ENCODE data around the gene ZBTB20. TPM values are rescaled to one million over a fixed set of nuclear protein-coding genes. Genes with fewer than 3 reads are reported as not detected.

ZBTB20 gene
- total RNA-seq, 1 experiment from 2014 or later, result 3.7 TPM

GRCh38 chr3:114983248-114983647 is 163.8 kb downstream of the ZBTB20 start:
- ATAC-seq, result no peak
- Histone ChIP-seq H3K9ac (ENCODE audit: low read length) (no peak overlapping the region), H3K9me2 (replicated peaks; ENCODE audit: low read length) (no peaks in the 10 kb centered on the region), H3K4me2 (ENCODE audit: low read length) (no peak overlapping the region), H4K20me1 (ENCODE audit: low read length) (no peaks in the 10 kb centered on the region), H3K9me3 (ENCODE audit: low read length) (no peaks in the 10 kb centered on the region), H2AFZ (ENCODE audit: low read length) (no peak overlapping the region), H3K27me3 (ENCODE audit: low read length) (no peaks in the 10 kb centered on the region), H3K4me1 (ENCODE audit: insufficient read depth, low read length) (no peaks in the 10 kb centered on the region), H3K4me3 (ENCODE audit: low read length) (no peak overlapping the region), H3K36me3 (ENCODE audit: low read depth, low read length) (no peaks in the 10 kb centered on the region), H3F3A (ENCODE audit: low read length, unreplicated experiment) (no peaks in the 10 kb centered on the region), H3K79me2 (ENCODE audit: low read length) (no peaks in the 10 kb centered on the region), H3K27ac (ENCODE audit: low read length) (no peak overlapping the region)
- TF ChIP-seq EZH2phosphoT487 (IDR thresholded peaks at IDR 0.05; ENCODE audit: borderline replicate concordance, low read length) (no peak), EZH2 (IDR thresholded peaks at IDR 0.05; ENCODE audit: low read length, unreplicated experiment) (no peak)
- TF ChIP-seq, protein P1, sequence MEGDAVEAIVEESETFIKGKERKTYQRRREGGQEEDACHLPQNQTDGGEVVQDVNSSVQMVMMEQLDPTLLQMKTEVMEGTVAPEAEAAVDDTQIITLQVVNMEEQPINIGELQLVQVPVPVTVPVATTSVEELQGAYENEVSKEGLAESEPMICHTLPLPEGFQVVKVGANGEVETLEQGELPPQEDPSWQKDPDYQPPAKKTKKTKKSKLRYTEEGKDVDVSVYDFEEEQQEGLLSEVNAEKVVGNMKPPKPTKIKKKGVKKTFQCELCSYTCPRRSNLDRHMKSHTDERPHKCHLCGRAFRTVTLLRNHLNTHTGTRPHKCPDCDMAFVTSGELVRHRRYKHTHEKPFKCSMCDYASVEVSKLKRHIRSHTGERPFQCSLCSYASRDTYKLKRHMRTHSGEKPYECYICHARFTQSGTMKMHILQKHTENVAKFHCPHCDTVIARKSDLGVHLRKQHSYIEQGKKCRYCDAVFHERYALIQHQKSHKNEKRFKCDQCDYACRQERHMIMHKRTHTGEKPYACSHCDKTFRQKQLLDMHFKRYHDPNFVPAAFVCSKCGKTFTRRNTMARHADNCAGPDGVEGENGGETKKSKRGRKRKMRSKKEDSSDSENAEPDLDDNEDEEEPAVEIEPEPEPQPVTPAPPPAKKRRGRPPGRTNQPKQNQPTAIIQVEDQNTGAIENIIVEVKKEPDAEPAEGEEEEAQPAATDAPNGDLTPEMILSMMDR (conservative IDR thresholded peaks at IDR 0.05; ENCODE audit: low read depth, low read length), result no peak
- no TSS peak for BruUV-seq (replicated peaks)
- ChIA-PET CTCF (no interaction called here), POLR2A (ENCODE audit: unreplicated experiment) (no interaction called here)
- no peak for DNase-seq
- intact Hi-C loops (cut with micrococcal nuclease), result no loop called here

- Histone ChIP-seq H4K20me1 (ENCODE audit: low read length) (no peaks in the 10 kb centered on the region), H3K4me3 (ENCODE audit: low read length) (no peak overlapping the region), H2AFZ (ENCODE audit: low read length) (no peak overlapping the region), H3K4me2 (ENCODE audit: low read length) (no peak overlapping the region), H3F3A (ENCODE audit: low read length, unreplicated experiment) (no peaks in the 10 kb centered on the region), H3K27ac (ENCODE audit: low read length) (no peak overlapping the region), H3K36me3 (ENCODE audit: low read depth, low read length) (no peaks in the 10 kb centered on the region), H3K79me2 (ENCODE audit: low read length) (no peaks in the 10 kb centered on the region), H3K9me2 (replicated peaks; ENCODE audit: low read length) (no peaks in the 10 kb centered on the region), H3K9ac (ENCODE audit: low read length) (no peak overlapping the region), H3K9me3 (ENCODE audit: low read length) (no peaks in the 10 kb centered on the region), H3K4me1 (ENCODE audit: insufficient read depth, low read length) (no peaks in the 10 kb centered on the region), H3K27me3 (ENCODE audit: low read length) (no peaks in the 10 kb centered on the region)
- POLR2A ChIA-PET (ENCODE audit: unreplicated experiment), result no interaction called here
- DNase-seq, result no peak
- TF ChIP-seq EZH2 (IDR thresholded peaks at IDR 0.05; ENCODE audit: low read length, unreplicated experiment) (no peak), EZH2phosphoT487 (IDR thresholded peaks at IDR 0.05; ENCODE audit: borderline replicate concordance, low read length) (no peak)
- TF ChIP-seq, protein P1 (conservative IDR thresholded peaks at IDR 0.05; ENCODE audit: low read depth, low read length), result no peak
- no peak for ATAC-seq
- CTCF ChIA-PET, result no interaction called here
- intact Hi-C loops (cut with micrococcal nuclease), result no loop called here
- no TSS peak for BruUV-seq (replicated peaks)
These were observed 172.7 kb downstream of the ZBTB20 start for GRCh38 chr3:114974387-114974786.

DNA sequence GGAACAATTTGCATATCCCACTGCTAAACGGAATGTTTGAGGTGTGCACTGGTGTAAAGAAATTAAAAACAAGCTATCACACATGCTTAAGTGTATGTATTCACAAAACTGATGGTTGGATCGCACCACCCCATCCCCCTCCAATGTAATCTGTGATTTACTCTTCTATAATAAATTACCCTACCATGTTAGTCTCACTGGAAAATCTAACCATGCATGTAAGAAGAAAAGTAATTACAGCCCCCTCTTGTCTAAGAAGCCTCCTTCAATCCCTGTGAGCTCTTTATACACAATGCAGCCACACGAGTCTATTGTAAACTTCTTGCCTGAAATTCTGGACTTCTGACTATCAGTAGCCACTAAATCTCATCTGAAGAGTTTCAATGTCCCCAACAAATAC is 173.6 kb downstream of the ZBTB20 start:
- Histone ChIP-seq H3K9me2 (replicated peaks; ENCODE audit: low read length) (no peaks in the 10 kb centered on the region), H3K4me3 (ENCODE audit: low read length) (no peak overlapping the region), H3K79me2 (ENCODE audit: low read length) (no peaks in the 10 kb centered on the region), H2AFZ (ENCODE audit: low read length) (no peak overlapping the region), H3K4me2 (ENCODE audit: low read length) (no peak overlapping the region), H3F3A (ENCODE audit: low read length, unreplicated experiment) (no peaks in the 10 kb centered on the region), H3K4me1 (ENCODE audit: insufficient read depth, low read length) (no peaks in the 10 kb centered on the region), H3K27me3 (ENCODE audit: low read length) (no peaks in the 10 kb centered on the region), H3K9me3 (ENCODE audit: low read length) (no peaks in the 10 kb centered on the region), H3K9ac (ENCODE audit: low read length) (no peak overlapping the region), H4K20me1 (ENCODE audit: low read length) (no peaks in the 10 kb centered on the region), H3K36me3 (ENCODE audit: low read depth, low read length) (no peaks in the 10 kb centered on the region), H3K27ac (ENCODE audit: low read length) (no peak overlapping the region)
- ATAC-seq, result no peak
- ChIA-PET POLR2A (ENCODE audit: unreplicated experiment) (no interaction called here), CTCF (no interaction called here)
- intact Hi-C loops (cut with micrococcal nuclease), result no loop called here
- no peak for DNase-seq
- BruUV-seq (replicated peaks), result no TSS peak
- TF ChIP-seq, protein P1 (conservative IDR thresholded peaks at IDR 0.05; ENCODE audit: low read depth, low read length), result no peak
- no peak for TF ChIP-seq EZH2 (IDR thresholded peaks at IDR 0.05; ENCODE audit: low read length, unreplicated experiment)
- no peak for TF ChIP-seq EZH2phosphoT487 (IDR thresholded peaks at IDR 0.05; ENCODE audit: borderline replicate concordance, low read length)

All from PC-3 (cell line).